Memory B cell (primary cell): ENCODE data around the gene USP43.

ENCODE experiments used
- ATAC-seq: fragments of 150-1000 bp; cut with Tn5 transposase; 2 replicates; pipeline ENCODE4 v1.10.0; 2021; ENCODE audit warnings: low read depth, mild to moderate bottlenecking, moderate library complexity
- DNase-seq, 2 donors: peaks; one replicate each; pipeline ENCODE4 v3.0.0; 2022; ENCODE audit warnings: low spot score in 2 of 2
- H3K27ac Mint-ChIP-seq: one replicate; pipeline ENCODE4 v1.8.0; 2022; ENCODE audit warnings: mild to moderate bottlenecking, moderate library complexity, mixed read lengths
- H3K27me3 Mint-ChIP-seq: one replicate; pipeline ENCODE4 v1.8.0; 2022; ENCODE audit warnings: mixed read lengths
- H3K36me3 Mint-ChIP-seq: one replicate; pipeline ENCODE4 v1.8.0; 2022; ENCODE audit warnings: mild to moderate bottlenecking, mixed read lengths
- H3K4me1 Mint-ChIP-seq: one replicate; pipeline ENCODE4 v1.8.0; 2022; ENCODE audit warnings: mixed read lengths
- H3K4me3 Mint-ChIP-seq: one replicate; pipeline ENCODE4 v1.8.0; 2022; ENCODE audit warnings: mild to moderate bottlenecking, moderate library complexity, mixed read lengths
- H3K9me3 Mint-ChIP-seq: one replicate; pipeline ENCODE4 v1.8.0; 2022; ENCODE audit warnings: mixed read lengths

The USP43 gene

DNA sequence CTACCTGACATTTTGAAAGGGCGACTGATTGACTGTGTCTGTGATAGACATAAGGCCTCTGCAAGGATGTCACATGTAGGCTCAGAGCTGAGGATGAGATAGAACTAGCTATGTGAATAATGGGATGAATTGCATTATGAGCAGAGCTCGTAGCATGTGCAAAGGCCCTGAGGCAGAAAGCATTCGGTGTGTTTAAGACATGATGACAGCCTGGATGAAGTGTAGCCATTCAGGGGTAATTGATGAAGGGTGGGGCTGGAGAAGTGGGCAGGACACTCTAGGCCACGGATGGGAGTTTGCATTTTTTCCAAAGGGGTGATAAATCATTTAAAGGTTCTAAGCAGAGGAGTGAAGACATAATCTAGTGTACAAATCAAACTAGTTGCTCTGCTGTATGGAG lies 62.6 kb downstream of the USP43 start:
- Mint-ChIP-seq H3K4me3 (no peak overlapping the region), H3K9me3 (peaks cover 2% of the 10 kb centered on the region), H3K4me1 (peaks cover 2% of the 10 kb centered on the region), H3K27me3 (peaks cover 9% of the 10 kb centered on the region), H3K36me3 (no peaks in the 10 kb centered on the region), H3K27ac (no peak overlapping the region)
- DNase-seq (no peak), ATAC-seq (no peak)

DNA sequence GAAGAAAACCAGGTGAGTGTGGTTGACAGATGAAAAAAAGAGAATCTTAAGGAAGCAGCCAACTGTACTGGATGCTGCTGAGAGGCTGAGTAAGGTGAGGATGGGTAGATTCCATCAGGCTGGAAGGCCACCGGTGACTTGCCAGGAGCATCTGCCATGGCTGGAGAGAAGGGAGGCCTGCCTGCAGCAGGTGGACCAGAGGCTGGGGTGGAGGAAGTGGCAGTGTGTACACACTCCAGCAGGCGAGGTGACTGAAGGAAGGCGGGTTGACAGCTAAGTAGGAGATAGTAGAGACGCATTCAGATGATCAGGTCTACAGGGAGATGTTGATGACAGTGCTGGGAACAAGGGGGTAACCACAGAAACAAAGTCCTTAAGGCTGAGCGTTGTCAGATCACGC lies 69.5 kb downstream of the USP43 start:
- DNase-seq (no peak), ATAC-seq (no peak)
- peaks cover 3% of the 10 kb centered on the region for H3K27me3 Mint-ChIP-seq
- no peaks in the 10 kb centered on the region for H3K36me3 Mint-ChIP-seq
- H3K27ac Mint-ChIP-seq: no peak overlapping the region
- H3K4me1 Mint-ChIP-seq: no peaks in the 10 kb centered on the region
- no peaks in the 10 kb centered on the region for H3K9me3 Mint-ChIP-seq
- H3K4me3 Mint-ChIP-seq: no peak overlapping the region

DNA sequence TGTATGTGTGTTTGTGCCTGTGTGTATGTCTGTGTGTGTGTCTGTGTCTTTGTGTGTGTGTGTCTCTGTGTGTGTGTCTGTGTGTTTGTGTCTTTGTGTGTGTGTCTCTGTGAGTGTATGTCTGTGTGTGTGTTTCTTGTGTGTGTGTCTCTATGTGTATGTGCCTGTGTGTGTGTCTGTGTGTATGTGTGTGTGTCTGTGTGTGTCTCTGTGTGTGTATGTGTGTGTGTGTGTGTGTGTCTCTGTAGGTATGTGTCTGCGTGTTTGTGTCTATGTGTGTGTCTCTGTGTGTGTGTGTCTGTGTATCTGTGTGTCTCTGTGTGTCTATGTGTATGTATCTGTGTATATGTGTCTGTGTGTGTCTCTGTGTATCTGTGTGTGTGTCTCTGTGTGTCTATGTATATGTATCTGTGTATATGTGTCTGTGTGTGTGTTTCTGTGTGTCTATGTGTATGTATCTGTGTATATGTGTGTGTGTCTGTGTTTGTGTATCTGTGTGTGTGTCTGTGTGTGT lies 70.2 kb downstream of the USP43 start:
- no peak for ATAC-seq
- no peak overlapping the region for H3K4me3 Mint-ChIP-seq
- H3K9me3 Mint-ChIP-seq: no peaks in the 10 kb centered on the region

DNA sequence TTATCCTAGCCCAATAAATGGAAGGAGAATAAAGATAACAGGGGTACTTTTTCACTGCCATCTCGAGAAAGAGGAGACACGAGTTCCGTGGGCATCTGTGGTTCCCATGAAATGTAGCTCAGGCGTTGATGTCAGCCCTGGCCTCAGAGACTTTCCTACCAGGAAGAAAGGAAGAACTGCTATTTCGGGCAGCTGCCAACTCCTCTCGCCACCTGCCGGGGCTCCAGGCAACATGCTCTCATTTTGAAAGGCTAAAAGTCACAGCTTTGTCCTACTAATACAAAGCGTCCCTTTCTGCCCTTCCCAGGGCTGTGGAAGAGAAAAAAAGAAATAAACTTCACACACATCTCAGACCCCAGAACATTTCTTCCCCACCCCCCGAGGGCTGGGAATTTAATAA lies 80.3 kb downstream of the USP43 start:
- no peak overlapping the region for H3K4me3 Mint-ChIP-seq
- DNase-seq (no peak), ATAC-seq (no peak)
- no peak overlapping the region for H3K27ac Mint-ChIP-seq
- H3K4me1 Mint-ChIP-seq: no peaks in the 10 kb centered on the region
- H3K9me3 Mint-ChIP-seq: no peaks in the 10 kb centered on the region
- H3K27me3 Mint-ChIP-seq: peaks cover 6% of the 10 kb centered on the region
- H3K36me3 Mint-ChIP-seq: no peaks in the 10 kb centered on the region

More for the DNA sequence above, 70.2 kb downstream of the USP43 start:
- no peak for DNase-seq
- peaks cover 3% of the 10 kb centered on the region for H3K27me3 Mint-ChIP-seq
- no peaks in the 10 kb centered on the region for H3K4me1 Mint-ChIP-seq
- H3K36me3 Mint-ChIP-seq: no peaks in the 10 kb centered on the region
- H3K27ac Mint-ChIP-seq: no peak overlapping the region

DNA sequence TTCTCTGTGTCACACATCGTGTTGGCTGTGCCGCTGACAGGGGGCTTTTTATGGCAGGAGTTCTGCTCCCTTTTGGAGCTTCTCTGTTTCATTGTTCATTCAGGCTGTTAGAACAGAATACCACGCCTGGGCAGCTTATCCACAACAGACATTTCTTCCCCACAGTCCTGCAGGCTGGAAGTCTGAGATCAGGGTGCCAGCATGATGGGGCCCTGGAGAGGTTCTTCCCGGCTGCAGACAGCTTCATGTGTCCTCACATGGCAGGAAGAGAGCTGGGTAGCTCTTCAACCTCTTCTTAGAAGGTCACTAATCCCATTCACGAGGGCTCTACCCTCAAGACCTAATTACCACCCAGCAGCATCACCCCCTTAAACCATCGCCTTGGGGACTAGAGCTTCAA lies 81.0 kb downstream of the USP43 start:
- Mint-ChIP-seq H3K9me3 (no peaks in the 10 kb centered on the region), H3K4me3 (no peak overlapping the region), H3K4me1 (no peaks in the 10 kb centered on the region), H3K27me3 (peaks cover 7% of the 10 kb centered on the region), H3K27ac (no peak overlapping the region), H3K36me3 (no peaks in the 10 kb centered on the region)
- ATAC-seq (no peak), DNase-seq (no peak)

DNA sequence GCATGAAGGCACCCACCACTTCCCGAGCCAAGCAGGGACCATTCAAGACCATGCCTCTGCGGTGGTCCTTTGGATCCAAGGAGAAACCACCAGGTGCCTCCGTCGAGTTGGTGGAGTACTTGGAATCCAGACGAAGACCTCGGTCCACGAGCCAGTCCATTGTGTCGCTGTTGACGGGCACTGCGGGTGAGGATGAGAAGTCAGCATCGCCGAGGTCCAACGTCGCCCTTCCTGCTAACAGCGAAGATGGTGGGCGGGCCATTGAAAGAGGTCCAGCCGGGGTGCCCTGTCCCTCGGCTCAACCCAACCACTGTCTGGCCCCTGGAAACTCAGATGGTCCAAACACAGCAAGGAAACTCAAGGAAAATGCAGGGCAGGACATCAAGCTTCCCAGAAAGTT lies 82.7 kb downstream of the USP43 start:
- Mint-ChIP-seq H3K36me3 (no peaks in the 10 kb centered on the region), H3K9me3 (peaks cover 2% of the 10 kb centered on the region), H3K27me3 (peaks cover 7% of the 10 kb centered on the region), H3K27ac (no peak overlapping the region), H3K4me1 (no peaks in the 10 kb centered on the region), H3K4me3 (no peak overlapping the region)
- DNase-seq (no peak), ATAC-seq (no peak)

DNA sequence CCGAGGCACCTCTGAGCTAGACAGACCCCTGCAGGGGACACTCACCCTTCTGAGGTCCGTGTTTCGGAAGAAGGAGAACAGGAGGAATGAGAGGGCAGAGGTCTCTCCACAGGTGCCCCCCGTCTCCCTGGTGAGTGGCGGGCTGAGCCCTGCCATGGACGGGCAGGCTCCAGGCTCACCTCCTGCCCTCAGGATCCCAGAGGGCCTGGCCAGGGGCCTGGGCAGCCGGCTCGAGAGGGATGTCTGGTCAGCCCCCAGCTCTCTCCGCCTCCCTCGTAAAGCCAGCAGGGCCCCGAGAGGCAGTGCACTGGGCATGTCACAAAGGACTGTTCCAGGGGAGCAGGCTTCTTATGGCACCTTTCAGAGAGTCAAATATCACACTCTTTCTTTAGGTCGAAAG lies 83.2 kb downstream of the USP43 start:
- no peak for DNase-seq
- H3K36me3 Mint-ChIP-seq: no peaks in the 10 kb centered on the region
- no peak overlapping the region for H3K27ac Mint-ChIP-seq
- H3K27me3 Mint-ChIP-seq: peaks cover 4% of the 10 kb centered on the region
- peaks cover 2% of the 10 kb centered on the region for H3K9me3 Mint-ChIP-seq
- ATAC-seq: no peak
- H3K4me1 Mint-ChIP-seq: no peaks in the 10 kb centered on the region
- H3K4me3 Mint-ChIP-seq: no peak overlapping the region

DNA sequence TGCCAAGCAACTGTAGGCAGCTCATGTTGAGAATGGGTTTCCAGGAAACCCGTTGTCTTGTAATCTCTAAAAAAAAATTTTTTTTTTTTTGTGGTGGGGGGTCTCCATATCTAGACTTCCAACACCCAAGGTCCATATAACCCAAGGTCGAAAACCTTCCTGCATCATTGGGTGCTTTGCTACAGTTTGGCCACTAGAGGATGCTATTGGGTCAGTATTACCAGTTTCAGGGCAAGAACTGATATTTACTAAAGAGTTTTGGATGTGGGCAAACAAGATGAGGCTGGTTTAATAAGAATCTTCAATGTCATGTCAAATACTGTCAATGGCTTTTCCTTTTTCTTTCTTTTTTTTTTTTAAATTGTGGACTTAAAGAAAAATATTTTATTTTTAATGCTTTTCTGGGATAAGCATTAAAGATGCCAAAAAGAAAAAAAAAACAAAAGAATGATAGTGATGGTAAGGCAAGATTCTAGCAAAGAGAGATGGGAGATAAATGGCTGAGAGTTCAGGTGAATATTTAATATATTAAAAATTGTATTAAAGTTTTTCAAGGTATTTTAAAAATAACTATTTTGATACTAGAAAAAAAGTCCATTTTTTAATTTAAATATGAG lies 83.8 kb downstream of the USP43 start:
- Mint-ChIP-seq H3K9me3 (peaks cover 2% of the 10 kb centered on the region), H3K4me3 (no peak overlapping the region), H3K36me3 (no peaks in the 10 kb centered on the region), H3K27ac (no peak overlapping the region), H3K4me1 (no peaks in the 10 kb centered on the region), H3K27me3 (peaks cover 4% of the 10 kb centered on the region)
- DNase-seq (no peak), ATAC-seq (no peak)

DNA sequence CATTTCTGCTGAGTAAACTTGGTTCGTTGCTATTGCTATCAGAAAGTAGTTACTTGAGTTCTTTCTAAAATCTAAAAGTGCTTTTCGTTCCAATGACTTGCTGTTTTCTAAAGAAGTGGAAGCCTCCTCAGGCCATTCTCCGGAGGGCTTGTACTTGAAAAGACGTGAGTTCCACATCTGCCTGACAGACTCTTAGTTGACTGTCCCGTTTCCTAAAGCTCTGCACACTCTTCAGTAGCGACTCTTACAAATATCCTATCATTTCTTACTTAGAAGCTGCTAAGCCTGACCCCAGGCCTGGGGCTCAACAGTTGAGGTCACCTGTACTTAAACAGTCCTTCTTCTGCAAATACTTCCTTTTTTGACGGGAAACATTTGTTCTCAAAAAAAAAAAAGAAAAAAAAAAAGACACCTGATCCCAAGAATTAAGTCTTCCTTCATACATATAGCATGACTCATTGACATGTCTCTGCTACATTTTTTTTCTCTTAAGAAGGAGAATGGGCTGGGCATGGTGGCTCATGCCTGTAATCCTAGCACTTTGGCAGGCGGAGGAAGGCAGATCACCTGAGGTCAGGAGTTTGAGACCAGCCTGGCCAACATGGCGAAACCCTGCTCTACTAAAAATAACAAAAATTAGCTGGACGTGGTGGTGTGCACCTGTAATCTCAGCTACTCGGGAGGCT lies 84.6 kb downstream of the USP43 start:
- no peak for DNase-seq

DNA sequence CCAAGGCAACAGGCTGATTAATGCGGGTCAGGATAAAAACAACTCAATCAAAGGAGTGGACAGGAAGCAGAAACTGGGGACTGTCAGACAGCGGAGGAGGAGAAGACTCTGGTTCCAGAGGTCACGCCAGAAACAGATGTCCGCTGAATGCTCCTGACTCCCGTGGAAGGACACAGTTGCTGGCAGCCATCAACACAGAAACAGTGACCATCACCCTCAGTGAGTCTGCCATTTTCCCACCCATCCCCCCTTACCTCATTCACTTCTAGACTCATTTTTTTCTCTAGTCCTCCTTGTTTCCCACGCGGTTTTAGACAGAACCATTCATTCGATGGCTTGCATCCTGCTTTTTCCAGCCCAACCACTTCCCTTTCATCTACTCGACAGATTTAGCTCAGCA lies 105.2 kb downstream of the USP43 start:
- H3K9me3 Mint-ChIP-seq: peaks cover 3% of the 10 kb centered on the region
- peaks cover 2% of the 10 kb centered on the region for H3K36me3 Mint-ChIP-seq
- no peaks in the 10 kb centered on the region for H3K4me1 Mint-ChIP-seq
- no peak overlapping the region for H3K27ac Mint-ChIP-seq
- ATAC-seq: no peak
- peaks cover 7% of the 10 kb centered on the region for H3K27me3 Mint-ChIP-seq
- no peak overlapping the region for H3K4me3 Mint-ChIP-seq
- DNase-seq: no peak

More for the DNA sequence above, 84.6 kb downstream of the USP43 start:
- ATAC-seq: no peak
- Mint-ChIP-seq H3K27me3 (peaks cover 4% of the 10 kb centered on the region), H3K36me3 (no peaks in the 10 kb centered on the region), H3K9me3 (peaks cover 2% of the 10 kb centered on the region), H3K4me3 (no peak overlapping the region), H3K27ac (no peak overlapping the region), H3K4me1 (no peaks in the 10 kb centered on the region)

DNA sequence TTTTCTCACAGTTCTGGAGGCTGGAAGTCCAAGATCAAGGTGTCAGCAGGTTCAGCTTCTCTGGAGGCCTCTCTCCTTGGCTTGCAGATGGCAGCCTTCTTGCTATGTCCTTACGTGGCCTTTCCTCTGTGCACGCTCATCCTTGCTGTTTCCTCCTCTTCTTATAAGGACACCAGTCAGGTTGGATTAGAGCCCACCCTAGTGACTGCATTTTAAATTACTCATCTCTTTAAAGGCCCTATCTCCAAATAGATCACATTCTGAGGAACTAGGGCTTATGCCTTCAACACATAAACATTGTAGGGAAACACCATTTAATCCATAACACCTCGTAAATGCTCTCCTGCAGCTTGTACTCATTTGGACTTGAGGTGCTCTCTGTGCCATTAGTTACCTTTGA lies 109.8 kb downstream of the USP43 start:
- H3K9me3 Mint-ChIP-seq: peaks cover 4% of the 10 kb centered on the region
- H3K4me1 Mint-ChIP-seq: no peaks in the 10 kb centered on the region
- H3K27me3 Mint-ChIP-seq: peaks cover 5% of the 10 kb centered on the region
- ATAC-seq: no peak
- no peak overlapping the region for H3K27ac Mint-ChIP-seq
- H3K4me3 Mint-ChIP-seq: no peak overlapping the region
- DNase-seq: no peak
- peaks cover 2% of the 10 kb centered on the region for H3K36me3 Mint-ChIP-seq

DNA sequence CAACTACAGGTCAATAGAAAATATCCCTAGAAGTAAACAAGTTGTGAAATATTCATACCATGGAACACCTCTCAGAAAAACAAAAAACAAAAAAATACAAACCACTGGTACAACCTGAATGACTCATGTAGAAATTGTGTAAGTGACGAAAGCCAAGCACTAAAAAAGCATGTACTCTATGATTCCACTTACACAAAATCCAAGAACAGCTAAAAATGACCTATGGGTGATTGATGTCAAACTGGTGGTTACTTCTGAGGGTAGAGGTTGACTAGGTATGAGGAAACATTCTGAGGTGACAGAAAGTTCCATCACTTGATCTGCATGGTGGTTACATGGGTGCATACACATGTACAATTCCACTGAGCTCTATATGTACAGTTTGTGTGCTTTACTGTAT lies 114.9 kb downstream of the USP43 start:
- ATAC-seq: no peak
- no peak for DNase-seq
- Mint-ChIP-seq H3K36me3 (no peaks in the 10 kb centered on the region), H3K4me1 (no peaks in the 10 kb centered on the region), H3K27me3 (peaks cover 5% of the 10 kb centered on the region), H3K27ac (no peak overlapping the region), H3K4me3 (no peak overlapping the region), H3K9me3 (peaks cover 2% of the 10 kb centered on the region)

DNA sequence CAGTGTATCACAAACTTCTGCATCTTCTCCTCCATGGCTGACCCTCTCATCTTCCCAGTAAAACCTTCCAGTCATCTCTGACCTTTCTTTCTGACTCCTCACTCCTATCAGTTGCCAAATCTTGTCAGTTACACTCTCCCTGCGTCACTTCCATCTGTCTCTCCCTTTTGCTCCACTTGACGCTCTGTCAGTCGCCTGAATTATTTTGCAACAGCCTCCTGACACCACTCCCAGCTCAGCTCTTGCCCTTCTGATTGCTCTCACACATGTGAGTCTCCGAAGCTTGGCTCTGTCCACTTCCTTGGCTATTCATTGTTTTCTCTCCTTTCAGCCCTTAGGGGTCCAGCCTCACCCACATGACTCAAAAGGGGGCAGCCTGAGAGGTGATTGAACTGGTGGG lies 118.3 kb downstream of the USP43 start:
- Mint-ChIP-seq H3K27me3 (peaks cover 8% of the 10 kb centered on the region), H3K9me3 (no peaks in the 10 kb centered on the region)
- no peak for ATAC-seq

DNA sequence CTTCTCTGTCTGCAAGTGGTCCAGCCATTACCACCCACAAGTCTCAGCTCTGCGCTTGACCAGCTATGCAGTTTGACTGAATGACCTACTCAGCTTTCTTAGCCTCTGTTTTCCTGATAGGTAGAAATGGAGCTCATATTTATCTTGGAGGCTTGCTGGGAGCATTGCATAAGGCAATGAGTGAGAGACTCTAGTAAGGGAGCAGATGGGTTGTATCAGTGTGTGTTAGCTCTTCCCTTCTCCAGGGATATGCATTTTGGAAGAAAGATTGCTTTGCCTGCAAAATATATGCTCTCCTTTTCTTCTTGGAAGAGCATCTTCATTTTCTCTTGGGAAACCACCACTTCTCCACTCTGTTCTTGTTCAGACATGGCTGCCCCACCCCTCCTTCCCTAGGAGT lies 120.0 kb downstream of the USP43 start:
- Mint-ChIP-seq H3K27ac (no peak overlapping the region), H3K27me3 (peaks cover 10% of the 10 kb centered on the region), H3K36me3 (no peaks in the 10 kb centered on the region), H3K4me1 (no peaks in the 10 kb centered on the region), H3K4me3 (no peak overlapping the region), H3K9me3 (no peaks in the 10 kb centered on the region)
- DNase-seq (no peak), ATAC-seq (no peak)

More for the DNA sequence above, 118.3 kb downstream of the USP43 start:
- H3K4me3 Mint-ChIP-seq: no peak overlapping the region
- H3K4me1 Mint-ChIP-seq: no peaks in the 10 kb centered on the region
- no peaks in the 10 kb centered on the region for H3K36me3 Mint-ChIP-seq
- H3K27ac Mint-ChIP-seq: no peak overlapping the region
- no peak for DNase-seq

DNA sequence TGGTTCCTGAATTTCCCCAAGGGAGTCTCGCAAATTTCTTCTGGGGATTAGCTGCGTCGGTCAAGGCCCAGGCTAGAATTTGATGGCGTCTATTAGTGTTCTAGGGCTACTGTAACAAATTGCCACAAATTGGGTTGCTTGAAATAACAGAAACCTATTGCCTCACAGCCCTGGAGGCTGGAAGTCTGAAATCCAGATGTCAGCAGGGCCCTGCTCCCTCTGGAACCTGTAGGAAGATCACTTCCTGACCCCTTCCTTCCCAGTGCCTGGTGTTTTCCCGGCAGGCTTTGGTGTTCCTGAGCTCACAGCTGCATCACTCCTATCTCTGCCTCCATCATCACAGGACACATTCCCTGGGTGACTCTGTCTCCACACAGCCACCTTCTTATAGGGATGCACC lies 121.7 kb downstream of the USP43 start:
- H3K36me3 Mint-ChIP-seq: no peaks in the 10 kb centered on the region
- DNase-seq: no peak

More for the DNA sequence above, 121.7 kb downstream of the USP43 start:
- Mint-ChIP-seq H3K27me3 (peaks cover 10% of the 10 kb centered on the region), H3K4me1 (no peaks in the 10 kb centered on the region), H3K4me3 (no peak overlapping the region), H3K9me3 (no peaks in the 10 kb centered on the region), H3K27ac (no peak overlapping the region)
- no peak for ATAC-seq
